DMS53 treated with DMSO at 0.1 percent for 48 hours (cell line): ENCODE measurements around the gene RBPJL.
"Not testable (repeated sequence)": the region's sequence is repeated elsewhere in the genome, so short reads cannot be mapped to it uniquely, and the experiment has no call there.

Experiments
- DNase-seq: peaks from one replicate; lab custom pipeline; 2025; ENCODE audit not compliant: unreplicated experiment; lab: John Stamatoyannopoulos, UW

Gene RBPJL

GRCh38 chr20:45341579-45341938 lies 34.9 kb downstream of the RBPJL start:
- DNase-seq, result no peak

- DNase-seq, result no peak
Observed at GRCh38 chr20:45341939-45342854, 35.6 kb downstream of the RBPJL start.

GRCh38 chr20:45342855-45343531 lies 36.4 kb downstream of the RBPJL start:
- no peak for DNase-seq

- DNase-seq, result peak; percentile 40
Observed at GRCh38 chr20:45343532-45344167, 37.0 kb downstream of the RBPJL start.

- DNase-seq, result no peak
Observed at GRCh38 chr20:45344168-45344860, 37.7 kb downstream of the RBPJL start.

- peak; percentile 24 for DNase-seq
Observed at GRCh38 chr20:45345104-45345936, 38.7 kb downstream of the RBPJL start.

- no peak for DNase-seq
Observed at GRCh38 chr20:45346291-45346718, 39.7 kb downstream of the RBPJL start.

- no peak for DNase-seq
Observed at GRCh38 chr20:45346851-45347250, 40.2 kb downstream of the RBPJL start.

- no peak for DNase-seq
Observed at GRCh38 chr20:45347297-45347935, 40.8 kb downstream of the RBPJL start.

- peak; percentile 14 for DNase-seq
Observed at GRCh38 chr20:45347936-45348778, 41.5 kb downstream of the RBPJL start, which contains the start of gene SDC4. TSS of gene SDC4 (minus strand) at chr20:45348424. CDS start at chr20:45348384, 40 bp downstream.

GRCh38 chr20:45350217-45350616 lies 43.6 kb downstream of the RBPJL start:
- DNase-seq, result no peak

- DNase-seq, result not testable (repeated sequence)
Observed at GRCh38 chr20:45350795-45351194, 44.2 kb downstream of the RBPJL start.

- no peak for DNase-seq
Observed at GRCh38 chr20:45352729-45353128, 46.1 kb downstream of the RBPJL start.

GRCh38 chr20:45353746-45354145 lies 47.1 kb downstream of the RBPJL start:
- no peak for DNase-seq

GRCh38 chr20:45354423-45355208 lies 48.0 kb downstream of the RBPJL start:
- DNase-seq, result no peak

GRCh38 chr20:45355209-45356084 lies 48.8 kb downstream of the RBPJL start:
- DNase-seq, result peak; percentile 8
